NCI-H2227 treated with DMSO at 0.1 percent for 48 hours (cell line): ENCODE results near the gene NXPH1.

Source experiments
- DNase-seq: peaks from one replicate; lab custom pipeline; 2025; lab: John Stamatoyannopoulos, UW

The NXPH1 gene

DNA sequence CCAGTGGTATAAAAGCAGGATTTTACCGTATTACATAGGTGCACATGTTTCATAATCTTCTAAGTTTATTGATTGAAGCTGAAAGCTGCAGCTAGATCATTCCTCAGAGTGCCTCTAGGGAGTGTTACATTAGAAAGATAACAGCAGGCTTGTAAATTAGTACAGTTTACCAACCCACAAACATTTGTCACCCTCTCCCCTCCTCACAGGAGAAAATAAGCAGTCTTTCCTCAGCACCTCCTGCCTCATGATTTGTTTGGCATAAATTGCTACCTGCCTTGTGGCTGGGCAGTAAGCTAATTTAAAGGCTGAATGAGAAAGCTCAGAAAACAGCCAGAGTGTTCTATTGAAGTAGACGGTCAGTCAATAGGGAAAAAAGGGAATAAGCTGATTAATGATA, 74.2 kb downstream of the NXPH1 start:
- peak; percentile 57 for DNase-seq

DNA sequence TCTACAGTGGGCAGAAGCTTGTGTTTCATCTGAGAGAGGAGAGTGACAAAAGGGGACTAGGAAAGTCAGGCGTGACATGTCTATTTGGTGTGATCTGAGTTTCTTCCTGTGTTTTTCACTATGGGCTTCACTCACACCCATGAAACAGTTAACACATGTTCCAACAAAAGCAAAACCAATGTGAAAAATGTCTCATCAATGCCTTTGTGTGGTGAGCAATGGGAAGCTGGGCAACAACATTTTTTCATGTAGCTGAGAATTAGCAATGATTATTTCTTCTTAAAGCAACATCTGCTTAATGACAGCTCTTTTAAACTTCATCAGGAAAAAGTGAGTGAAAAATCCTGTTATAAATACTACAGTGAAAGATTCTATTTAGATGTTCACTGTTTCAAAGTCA, 76.2 kb downstream of the NXPH1 start:
- DNase-seq, result no peak

DNA sequence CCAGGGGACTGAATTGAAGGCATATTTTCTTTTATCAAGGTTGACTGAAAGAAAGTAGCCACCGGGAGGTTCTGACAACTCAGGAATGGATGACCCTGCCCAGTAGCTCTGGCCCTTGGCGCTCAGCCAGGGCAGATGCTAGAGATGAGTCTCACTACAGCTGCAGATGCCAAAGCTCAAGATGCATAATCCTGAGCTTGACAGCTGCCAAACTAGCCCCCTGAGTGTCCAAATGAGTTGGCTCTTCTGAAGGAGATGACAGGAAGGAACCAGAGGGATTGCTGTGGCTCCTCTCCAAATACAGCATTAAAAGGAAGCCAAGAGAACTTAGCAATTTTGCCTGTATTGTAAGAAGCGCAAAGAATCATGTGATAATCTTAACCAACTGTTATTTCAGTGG, 78.4 kb downstream of the NXPH1 start:
- peak; percentile 9 for DNase-seq

DNA sequence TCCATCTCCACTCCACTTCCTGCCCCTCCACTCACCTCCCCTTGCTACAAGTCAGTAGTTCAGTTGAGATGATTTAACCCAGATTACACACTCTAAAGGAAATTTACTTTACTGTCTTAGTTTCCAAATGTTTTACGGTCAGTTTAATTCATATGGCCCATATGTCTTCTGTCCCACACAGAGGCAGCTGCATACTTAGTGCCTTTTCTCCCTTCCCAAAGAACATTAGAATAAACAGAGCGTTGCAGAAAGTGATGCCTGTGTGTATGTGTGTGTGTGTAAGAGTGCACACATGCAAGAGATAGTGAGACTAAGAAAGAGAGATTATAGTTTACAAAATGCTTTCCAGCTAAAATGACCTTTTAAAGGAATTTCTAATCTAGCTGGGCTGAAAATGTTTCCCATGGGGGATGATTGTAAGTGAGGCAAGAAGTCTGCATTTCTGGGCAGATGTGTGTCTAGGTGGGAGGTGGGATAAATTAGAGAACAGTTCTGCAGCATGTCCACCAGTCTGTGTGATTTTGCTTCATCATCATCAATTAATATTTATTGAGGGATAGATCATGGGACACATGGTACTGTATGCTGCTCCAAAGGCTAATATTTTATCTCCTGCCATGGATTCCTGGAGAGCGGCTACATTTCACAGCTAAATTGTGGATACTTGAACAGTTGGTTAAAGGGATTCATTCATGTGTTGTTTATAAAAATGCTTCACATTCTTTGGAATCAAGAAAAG, 81.5 kb downstream of the NXPH1 start:
- no peak for DNase-seq

DNA sequence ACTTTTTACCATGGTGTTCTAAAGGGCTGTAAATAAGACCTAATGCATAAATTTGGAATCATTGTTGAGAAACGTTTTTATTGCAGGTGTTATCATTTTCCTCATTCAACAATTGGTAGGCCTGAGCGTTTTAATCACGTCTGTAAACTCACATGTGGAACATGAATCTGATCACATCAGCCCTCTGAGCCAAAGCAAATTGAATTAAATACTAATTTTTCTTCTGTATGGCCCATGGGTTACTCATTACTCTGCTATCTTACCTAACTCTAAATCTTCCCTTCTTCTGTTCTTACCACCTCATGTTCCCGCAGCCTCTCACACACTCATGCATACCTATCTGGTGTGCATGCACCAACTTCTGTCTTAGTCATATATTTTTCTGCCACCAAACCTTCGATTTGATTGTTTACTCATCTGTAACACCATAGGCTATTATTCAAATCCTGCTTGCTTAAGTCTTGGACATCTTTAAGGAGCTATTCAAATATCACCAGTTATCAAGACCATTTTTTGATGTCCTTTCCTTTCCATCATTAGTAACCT, 82.3 kb downstream of the NXPH1 start:
- DNase-seq, result no peak

DNA sequence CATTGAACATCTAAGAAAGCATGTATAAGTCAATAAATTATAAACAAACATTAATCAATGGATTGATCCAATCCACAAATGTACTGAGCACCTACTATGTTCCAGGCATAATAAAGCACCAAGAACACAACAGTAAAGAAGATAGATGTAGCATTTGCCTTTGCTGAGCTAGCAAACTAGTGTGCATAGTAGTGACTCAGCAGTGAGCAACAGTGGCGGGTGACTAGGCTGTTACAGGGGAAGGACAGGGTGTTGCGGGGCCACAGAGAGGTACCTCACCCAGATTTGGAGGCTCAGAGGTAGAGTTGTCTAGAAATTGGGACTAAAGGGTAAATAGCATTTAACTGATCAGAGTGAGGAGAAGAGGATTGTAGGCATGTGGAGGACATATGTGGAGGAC, 83.6 kb downstream of the NXPH1 start:
- no peak for DNase-seq

DNA sequence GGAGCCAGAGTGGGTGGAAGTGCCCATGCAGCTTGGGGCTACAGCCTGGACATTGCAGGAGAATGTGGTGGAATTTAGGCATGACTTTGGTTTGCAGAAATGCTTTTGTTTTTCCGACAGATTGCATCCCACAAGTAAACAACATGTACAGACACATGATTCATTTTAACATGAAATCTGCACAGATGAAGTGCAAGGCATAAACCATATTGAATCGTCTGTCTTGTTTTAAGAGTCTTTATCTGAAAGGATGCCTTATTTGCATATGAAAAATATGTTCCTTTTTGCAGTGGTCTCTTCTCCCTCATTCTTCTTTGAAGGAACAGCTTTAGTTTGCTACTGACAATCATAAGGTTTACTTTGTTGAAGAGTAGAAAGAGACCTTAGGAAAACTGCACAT, 94.9 kb downstream of the NXPH1 start:
- DNase-seq, result no peak

DNA sequence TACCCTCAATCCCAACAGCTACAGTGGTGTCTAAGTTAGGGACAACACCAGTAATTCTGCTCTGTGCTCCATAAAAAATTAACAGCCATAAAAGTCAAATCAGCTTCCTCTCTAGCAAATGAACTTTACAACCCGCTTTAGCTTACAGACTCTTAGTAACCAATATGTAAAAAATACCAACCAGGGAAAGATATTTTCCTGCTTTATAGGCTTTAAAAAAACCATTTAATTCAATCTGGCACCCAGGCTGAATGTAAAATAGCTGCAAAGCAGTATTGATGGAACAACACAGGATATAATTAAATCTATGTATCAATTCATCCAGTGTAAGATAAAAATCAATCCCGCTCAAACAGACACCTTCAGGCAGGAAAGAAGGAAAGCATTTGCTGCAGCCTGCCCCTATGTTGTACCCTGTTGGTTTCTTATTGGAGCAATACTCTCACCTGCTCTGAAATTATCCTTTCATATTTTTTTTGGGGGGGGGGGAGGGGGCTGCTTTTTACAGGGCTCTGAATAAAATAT, 98.6 kb downstream of the NXPH1 start:
- no peak for DNase-seq

DNA sequence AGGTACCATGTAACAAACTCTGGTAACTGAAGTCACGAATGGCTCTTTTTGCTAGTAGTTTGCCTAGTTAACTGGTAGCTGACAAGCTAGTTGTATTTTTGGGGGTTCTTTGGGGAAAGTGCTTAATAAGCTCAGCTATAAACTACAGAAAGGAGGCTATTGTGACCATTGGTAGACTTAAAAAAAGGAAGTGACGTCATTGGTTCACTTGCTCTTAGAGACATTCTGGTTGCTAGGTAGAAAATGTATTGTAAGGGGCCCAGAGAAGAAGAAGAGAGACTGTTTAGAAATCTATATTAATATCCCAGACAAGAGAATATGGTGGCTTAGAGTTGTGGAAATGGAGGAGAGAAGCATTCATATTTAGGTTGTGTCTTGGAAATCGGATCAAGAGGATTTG, 103.0 kb downstream of the NXPH1 start:
- DNase-seq, result no peak

DNA sequence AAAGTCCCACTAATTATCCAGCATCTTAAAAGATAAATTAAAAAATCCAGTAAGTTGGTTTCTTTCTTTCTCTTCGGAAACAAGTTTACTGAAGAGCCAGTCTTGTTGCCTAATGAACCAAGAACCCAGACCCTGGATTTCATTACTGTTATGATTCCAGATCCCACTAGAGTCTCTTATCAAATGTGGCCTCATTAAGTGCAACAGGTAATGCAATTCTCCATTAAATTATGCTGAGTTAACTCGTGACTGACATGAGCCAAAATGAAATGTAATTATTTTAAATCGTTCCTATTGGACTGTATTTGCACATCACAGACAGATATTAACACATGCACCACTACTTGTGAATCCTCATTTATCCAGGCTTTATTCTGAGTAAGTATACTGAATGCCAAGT, 115.6 kb downstream of the NXPH1 start:
- no peak for DNase-seq

DNA sequence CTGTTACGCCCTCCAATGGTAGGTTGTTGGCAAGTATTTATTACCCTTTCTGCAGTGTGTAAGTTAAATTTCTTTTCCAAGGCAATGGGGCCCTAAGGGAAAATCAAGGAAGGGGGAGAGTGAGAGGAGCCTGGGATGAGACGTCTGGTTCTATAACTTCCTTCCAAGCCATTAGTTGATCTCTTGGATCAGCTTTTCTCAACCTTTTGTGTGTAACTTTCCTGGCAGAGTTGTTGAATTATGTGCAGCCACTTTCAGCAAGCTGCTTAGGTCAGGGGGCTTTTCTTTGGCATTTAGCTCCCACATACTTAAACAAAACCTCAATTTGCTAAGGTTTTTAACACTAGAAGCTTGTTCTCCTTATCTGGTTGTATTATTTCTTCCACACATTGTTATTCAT, 127.1 kb downstream of the NXPH1 start:
- DNase-seq, result peak; percentile 52

DNA sequence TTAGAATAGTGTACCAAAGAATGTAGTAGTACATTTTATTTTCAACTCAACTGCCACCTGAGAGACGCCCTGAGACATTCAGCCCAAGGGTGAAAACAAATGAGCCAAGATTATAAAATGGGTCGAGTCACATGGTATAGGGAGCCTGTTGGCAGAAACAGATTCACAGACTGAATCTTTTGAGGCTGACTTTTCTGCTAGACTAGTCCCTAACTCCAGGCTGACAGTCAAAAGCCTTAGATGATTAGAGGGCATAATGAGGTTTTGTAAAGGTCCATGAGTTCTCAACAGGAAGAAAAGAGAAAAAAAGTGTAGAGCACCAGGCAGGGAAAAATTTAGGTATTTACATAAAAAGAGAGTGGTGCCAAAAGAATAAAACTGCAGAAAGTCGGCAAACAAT, 128.0 kb downstream of the NXPH1 start:
- no peak for DNase-seq

DNA sequence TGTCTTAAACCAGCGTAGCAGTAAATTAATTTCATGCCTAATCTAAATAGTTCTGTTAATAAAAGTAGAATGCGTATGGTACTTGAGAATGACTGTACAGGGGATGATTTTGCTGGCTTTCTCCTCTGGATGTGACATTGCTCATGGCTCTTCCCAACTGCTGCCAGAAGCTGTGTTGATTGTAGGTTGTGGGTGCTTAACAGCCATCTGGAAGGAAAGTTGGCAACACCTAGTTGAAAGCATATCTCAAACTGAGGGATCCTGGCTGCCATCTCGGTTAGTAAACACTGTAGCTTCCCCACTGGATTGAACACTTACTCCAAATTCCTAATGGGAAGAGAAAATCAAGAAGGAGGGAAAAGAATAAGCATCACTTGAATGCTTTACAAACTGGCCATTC, 130.9 kb downstream of the NXPH1 start:
- peak; percentile 41 for DNase-seq

DNA sequence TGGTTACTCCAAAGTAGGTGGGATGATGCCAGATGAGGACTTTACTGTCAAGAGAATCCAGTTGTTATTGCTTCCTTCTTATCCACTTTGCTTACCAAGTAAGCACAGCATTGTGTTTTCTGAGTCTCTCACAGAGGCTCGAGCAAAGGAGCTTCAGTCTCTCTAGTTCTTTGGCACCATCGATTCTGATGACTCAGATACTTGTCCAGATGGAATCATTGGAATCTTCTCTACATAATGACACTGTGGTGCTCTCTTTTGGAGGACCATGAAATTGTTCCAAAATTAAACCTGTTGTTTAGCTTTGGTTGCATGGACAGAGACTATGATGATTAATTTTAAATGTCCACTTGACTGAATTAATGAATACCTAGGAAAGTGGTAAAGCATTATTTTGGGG, 132.6 kb downstream of the NXPH1 start:
- DNase-seq, result no peak

DNA sequence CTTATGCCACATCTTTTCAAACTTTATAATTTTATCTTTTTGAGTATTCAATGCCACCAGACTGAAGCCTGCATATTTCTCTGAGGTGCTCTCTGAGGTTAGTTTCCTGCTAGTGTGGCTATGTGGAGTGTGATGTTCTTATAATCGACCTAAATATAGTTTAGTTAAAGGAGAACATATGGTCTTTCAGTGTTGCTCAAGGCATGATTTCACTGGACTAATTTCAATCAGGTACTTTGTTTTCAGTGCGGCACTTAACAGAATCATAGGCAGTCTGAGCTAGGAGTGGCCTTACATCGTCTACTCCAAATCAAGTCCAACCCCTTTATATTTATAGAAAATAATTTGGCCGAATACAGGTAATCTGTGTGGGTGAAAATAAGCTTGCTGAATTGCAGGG, 134.2 kb downstream of the NXPH1 start:
- DNase-seq, result no peak

DNA sequence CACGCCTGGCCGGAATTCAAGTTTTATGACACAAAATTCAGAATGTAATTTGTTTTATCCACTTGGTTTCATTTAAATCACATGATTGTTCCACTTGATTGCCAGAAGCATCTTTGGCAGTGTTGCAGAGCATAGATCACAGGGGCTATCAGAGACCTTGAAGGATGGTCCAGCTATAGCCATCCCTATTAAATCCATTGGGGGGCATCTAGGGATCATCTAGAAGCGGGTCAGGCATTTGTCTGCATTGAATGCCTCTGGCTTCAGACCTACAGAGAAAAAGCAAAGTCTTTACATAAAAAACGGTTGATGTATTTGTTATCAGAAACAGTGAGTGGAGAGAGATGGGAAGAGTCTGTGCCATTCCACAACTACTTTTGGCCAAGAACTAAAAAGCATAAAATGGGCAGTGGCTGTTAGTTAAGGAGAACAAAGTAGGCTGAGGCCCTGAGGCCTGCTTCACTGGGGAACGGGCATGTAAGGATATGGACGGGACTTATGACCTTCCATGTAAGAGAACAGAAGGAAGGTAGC, 146.3 kb downstream of the NXPH1 start:
- no peak for DNase-seq

DNA sequence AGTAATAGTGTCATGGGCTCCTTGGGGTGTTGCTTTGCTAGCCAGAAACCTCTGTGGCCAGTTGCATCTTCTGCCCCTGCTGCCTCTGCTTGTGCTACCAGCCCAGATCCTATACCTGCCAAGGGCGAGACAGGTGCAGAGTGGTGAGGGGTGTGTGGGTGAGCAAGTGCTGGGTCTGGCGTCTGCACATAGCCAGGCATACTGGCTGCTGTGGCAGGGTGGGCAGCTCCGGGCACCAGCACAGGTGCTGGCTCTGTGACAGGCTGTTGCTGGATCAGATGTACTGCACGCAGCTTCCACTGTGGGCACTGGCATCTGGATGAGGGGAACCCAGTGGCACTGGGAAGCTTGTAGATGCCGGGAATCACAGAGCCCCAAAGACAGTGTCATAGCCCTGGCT, 148.4 kb downstream of the NXPH1 start:
- no peak for DNase-seq

DNA sequence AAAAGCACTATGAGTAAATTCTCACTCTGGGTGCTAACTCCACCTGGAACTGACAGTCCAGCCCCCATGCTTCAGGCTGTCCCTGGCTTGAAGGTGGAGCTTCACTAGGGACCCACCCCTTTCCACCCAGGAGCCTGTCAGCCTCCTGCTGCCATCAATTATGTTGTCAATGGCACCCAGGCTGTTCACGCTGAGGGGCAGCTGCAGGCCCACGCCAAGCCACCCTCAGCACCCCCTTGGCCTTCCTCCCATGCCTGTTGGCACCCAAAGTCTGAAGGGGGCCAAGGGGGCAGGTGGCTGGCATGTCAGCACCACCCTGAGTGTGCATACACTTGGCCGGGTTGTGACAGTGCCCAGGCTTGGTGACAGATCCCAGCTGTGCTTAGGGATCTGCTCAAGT, 149.3 kb downstream of the NXPH1 start:
- DNase-seq, result no peak

DNA sequence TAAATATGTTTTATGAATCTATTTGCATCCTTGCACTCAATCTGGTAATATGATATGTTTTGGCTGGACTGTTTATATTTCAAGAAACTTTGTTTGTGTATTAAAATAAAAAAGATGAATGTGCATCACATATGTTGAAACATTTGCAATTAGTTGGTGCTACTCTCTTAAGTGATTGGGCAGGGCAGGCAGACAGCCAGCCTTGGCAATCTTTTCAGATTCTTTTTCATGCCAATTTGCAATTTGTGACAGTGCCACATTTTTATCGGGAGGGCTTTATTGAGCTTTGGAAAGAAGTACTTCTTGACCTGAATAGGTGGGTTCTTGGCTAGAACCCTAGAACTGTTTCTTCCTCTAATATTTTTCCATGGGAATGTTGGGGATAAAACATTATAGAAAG, 152.2 kb downstream of the NXPH1 start:
- no peak for DNase-seq

DNA sequence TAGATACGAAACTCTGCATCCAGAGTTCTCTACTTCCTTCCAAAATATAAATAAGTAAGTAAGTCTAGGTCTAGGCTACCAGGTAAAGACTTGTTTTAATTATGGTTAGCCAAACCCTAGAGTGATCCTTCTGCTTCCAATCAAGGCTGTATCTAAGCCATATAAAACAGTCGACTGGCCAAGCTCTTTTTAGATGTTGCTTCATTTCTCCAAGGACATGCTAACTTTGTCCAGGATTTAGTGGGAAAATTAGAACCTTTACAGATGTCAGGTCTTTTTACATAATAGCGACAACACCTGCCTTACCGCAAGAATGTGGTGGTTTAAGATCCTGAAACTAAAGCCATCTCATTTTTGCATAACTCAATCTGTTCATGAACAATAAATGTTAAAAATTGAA, 156.8 kb downstream of the NXPH1 start:
- DNase-seq, result peak; percentile 20

DNA sequence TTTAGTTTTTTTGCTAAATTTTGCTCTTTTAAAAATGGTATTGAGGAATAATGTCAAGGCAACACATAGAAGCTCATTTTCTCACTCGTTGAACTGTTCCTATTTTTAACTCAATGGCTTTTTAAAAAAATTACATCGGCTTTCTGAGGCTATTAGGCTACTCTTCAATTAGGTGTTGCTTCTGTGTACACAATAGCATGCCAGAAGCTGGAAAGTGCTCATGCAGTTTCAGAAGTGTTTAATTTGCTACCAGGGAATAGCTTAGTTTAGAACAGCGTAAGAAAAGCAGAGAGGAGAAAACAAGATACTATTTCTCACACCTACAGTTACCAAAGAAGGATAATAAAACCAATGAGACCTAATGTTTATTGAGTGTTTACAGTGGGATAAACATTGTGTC, 157.4 kb downstream of the NXPH1 start:
- DNase-seq, result peak; percentile 76

DNA sequence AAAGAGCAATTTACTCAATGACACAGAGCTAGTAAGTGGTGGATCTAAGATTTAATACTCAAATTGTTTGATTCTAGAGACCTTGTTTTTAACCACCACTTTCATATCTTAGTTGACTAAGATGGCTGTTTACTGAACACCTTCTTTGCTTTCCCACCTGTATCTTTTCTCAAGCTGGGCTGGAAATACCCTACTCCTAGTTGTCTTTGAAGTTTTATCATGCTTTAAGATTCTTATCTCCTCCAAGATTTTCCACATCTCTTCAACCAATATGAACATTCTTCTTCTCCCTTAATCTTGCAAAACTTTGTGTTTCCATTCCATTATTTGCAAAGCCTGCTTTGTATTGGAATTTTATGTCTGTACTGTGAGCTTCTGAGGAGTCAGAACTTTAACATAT, 157.9 kb downstream of the NXPH1 start:
- no peak for DNase-seq

DNA sequence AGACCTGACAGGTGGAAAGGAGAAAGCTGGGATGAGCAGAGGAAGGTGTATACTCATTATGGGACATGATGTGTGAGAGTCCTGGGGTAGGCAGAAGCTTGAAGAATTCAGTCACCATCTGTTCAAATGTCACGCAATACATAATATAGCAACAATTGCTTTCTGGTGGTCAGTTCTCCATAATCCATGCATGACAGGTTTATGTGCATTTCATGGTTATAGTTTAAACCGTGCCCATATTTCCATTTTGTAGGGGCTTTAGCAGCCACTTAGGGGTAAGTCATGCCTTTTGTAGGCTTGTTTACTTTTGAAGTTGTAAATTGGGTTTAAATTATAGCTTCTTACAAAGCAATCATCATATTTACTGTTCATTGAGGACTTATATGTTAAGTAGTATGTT, 158.8 kb downstream of the NXPH1 start:
- peak; percentile 40 for DNase-seq

DNA sequence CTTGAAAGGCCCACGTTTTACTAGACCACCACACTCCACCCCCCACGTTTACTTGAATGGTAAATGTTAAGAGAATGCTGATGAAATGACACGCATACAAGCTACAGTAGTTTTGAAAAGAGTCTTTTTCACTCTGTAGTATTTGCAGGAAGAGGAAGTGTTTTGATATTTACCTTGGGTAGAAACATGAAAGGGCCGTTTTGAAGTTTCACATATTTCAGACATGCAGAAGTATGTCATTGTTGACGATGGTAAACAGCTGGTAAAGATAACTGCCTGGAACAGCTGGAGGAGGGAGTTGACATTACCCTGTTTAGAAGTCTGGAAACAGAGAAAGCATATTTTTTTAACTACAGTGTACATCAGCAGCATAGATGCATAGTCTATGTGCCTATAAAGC, 160.7 kb downstream of the NXPH1 start:
- no peak for DNase-seq
